Gastrocnemius medialis (tissue), 4 donors: Measurements from ENCODE around the gene ZDHHC21. TPM values are rescaled to one million over a fixed set of nuclear protein-coding genes. Genes with fewer than 3 reads are reported as not detected.

ENCODE experiments used
- ATAC-seq, 2 donors: fragments of 150-250 bp; one replicate each; pipeline ENCODE4 v1.9.1; 2016
- DNase-seq, 2 donors: peaks; one replicate each; pipeline ENCODE4 v3.0.0-alpha.2; 2019
- H3K27ac ChIP-seq, 4 donors: fragments of 200-600 bp; sonication (generic); 1 replicate in 1 of 4; 2 replicates in 3 of 4; pipeline ENCODE4 v1.5.1; 2016 to 2018; ENCODE audit warnings: mild to moderate bottlenecking in 2 of 4, moderate library complexity in 1 of 4
- H3K27me3 ChIP-seq, 3 donors: fragments of 200-600 bp; sonication (generic) in 2 of 3; 1 replicate in 1 of 3; 2 replicates in 2 of 3; pipeline versions ENCODE4 v1.5.1 to v1.6.0; 2016 to 2019; ENCODE audit warnings: mild to moderate bottlenecking in 1 of 3, moderate library complexity in 1 of 3
- H3K36me3 ChIP-seq, 2 donors: fragments of 200-600 bp; sonication (generic) in 1 of 2; one replicate each; pipeline ENCODE4 v1.5.1; 2017 to 2018
- H3K4me1 ChIP-seq, 2 donors: fragments of 200-600 bp; sonication (generic) in 1 of 2; one replicate each; pipeline ENCODE4 v1.5.1; 2016 to 2017; ENCODE audit warnings: mild to moderate bottlenecking in 2 of 2
- H3K4me3 ChIP-seq, 4 donors: fragments of 200-600 bp; sonication (generic) in 3 of 4; 1 replicate in 1 of 4; 2 replicates in 3 of 4; pipeline ENCODE4 v1.5.1; 2016 to 2019; ENCODE audit warnings: mild to moderate bottlenecking in 2 of 4
- H3K9me3 ChIP-seq, 3 donors: fragments of 200-600 bp; sonication (generic) in 2 of 3; 1 replicate in 1 of 3; 2 replicates in 2 of 3; pipeline ENCODE4 v1.5.1; 2016 to 2019
- POLR2A ChIP-seq, 2 donors: fragments of 450-650 bp; IDR thresholded peaks; one replicate each; pipeline ENCODE4 v1.6.1; 2017; ENCODE audit warnings: antibody characterized with exemption in 2 of 2, mild to moderate bottlenecking in 2 of 2, moderate library complexity in 2 of 2
- in situ Hi-C, 4 donors: fragments of 200-750 bp; cut with MboI; loops; one replicate each; pipeline versions ENCODE4 v1.15.0 to v1.8.0; 2017; ENCODE audit warnings: low sequenced_read_pairs in 4 of 4
- intact Hi-C: fragments of 100-400 bp; cut with DNase I; formaldehyde crosslinking; loops from one replicate; pipeline ENCODE4 v1.15.1; 2023; ENCODE audit warnings: low total_unique reads
- total RNA-seq, 4 donors: library from RNA; depleted of rRNA; stranded (reverse); fragments of >200 nt; gene quantifications; one replicate each; pipeline versions ENCODE4 v1.1.0 to v1.2.3, GENCODE V29; 2016
- TF ChIP-seq, protein P1 (sequence below), 5 experiments: fragments of 450-650 bp in 3 of 5; fragments of 200-600 bp in 2 of 5; sonication (generic) in 2 of 5; IDR thresholded peaks in 4 of 5; conservative IDR thresholded peaks in 1 of 5; 1 replicate in 4 of 5; 2 replicates in 1 of 5; pipeline ENCODE4 v1.5.1; 2016 to 2019; ENCODE audit warnings: antibody characterized with exemption in 5 of 5, mild to moderate bottlenecking in 3 of 5, moderate library complexity in 3 of 5

Gene ZDHHC21
- total RNA-seq, 4 donors from 2014 or later: 3.7 to 15.9 (median 6.1) TPM

GRCh38 chr9:14730461-14730898 is 37.2 kb upstream of the ZDHHC21 start:
- Histone ChIP-seq H3K4me1 (no peaks in the 10 kb centered on the region), H3K36me3 (no peaks in the 10 kb centered on the region), H3K9me3 (no peaks in the 10 kb centered on the region), H3K27ac (no peak overlapping the region), H3K27me3 (no peaks in the 10 kb centered on the region), H3K4me3 (no peak overlapping the region)
- DNase-seq (no peak), ATAC-seq (no peak)
- intact Hi-C loops: no loop called here
- in situ Hi-C loops: no loop called here
- TF ChIP-seq POLR2A (IDR thresholded peaks at IDR 0.05): no peak
- TF ChIP-seq, protein P1, sequence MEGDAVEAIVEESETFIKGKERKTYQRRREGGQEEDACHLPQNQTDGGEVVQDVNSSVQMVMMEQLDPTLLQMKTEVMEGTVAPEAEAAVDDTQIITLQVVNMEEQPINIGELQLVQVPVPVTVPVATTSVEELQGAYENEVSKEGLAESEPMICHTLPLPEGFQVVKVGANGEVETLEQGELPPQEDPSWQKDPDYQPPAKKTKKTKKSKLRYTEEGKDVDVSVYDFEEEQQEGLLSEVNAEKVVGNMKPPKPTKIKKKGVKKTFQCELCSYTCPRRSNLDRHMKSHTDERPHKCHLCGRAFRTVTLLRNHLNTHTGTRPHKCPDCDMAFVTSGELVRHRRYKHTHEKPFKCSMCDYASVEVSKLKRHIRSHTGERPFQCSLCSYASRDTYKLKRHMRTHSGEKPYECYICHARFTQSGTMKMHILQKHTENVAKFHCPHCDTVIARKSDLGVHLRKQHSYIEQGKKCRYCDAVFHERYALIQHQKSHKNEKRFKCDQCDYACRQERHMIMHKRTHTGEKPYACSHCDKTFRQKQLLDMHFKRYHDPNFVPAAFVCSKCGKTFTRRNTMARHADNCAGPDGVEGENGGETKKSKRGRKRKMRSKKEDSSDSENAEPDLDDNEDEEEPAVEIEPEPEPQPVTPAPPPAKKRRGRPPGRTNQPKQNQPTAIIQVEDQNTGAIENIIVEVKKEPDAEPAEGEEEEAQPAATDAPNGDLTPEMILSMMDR (IDR thresholded peaks at IDR 0.05 in 4 of 5, conservative IDR thresholded peaks at IDR 0.05 in 1 of 5): no peak

DNA sequence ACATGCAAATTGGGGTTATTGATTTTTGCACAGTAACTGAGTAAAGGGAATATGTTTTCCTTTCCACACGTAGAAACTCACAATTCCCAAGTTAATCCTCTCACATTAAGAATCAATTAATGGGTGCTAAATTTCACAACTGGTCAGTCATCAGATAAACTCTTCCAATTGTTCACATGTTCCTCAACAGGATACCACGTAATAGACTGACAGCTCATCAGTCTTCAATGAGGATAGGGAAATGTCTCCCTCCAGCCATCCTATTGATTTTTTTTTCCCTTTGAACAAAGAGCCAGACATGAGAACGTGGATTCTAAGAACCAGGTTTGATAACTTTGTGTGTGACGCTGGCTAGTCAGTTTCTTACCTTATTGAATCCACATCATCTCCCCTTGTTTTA is 30.1 kb upstream of the ZDHHC21 start:
- intact Hi-C loops (no loop called here), in situ Hi-C loops (no loop called here)
- ATAC-seq (no peak), DNase-seq (no peak)
- Histone ChIP-seq H3K4me1 (no peaks in the 10 kb centered on the region), H3K9me3 (no peaks in the 10 kb centered on the region), H3K27ac (no peak overlapping the region), H3K27me3 (no peaks in the 10 kb centered on the region), H3K36me3 (no peaks in the 10 kb centered on the region), H3K4me3 (no peak overlapping the region)
- TF ChIP-seq, protein P1 (IDR thresholded peaks at IDR 0.05 in 4 of 5, conservative IDR thresholded peaks at IDR 0.05 in 1 of 5): no peak
- TF ChIP-seq POLR2A (IDR thresholded peaks at IDR 0.05): no peak

DNA sequence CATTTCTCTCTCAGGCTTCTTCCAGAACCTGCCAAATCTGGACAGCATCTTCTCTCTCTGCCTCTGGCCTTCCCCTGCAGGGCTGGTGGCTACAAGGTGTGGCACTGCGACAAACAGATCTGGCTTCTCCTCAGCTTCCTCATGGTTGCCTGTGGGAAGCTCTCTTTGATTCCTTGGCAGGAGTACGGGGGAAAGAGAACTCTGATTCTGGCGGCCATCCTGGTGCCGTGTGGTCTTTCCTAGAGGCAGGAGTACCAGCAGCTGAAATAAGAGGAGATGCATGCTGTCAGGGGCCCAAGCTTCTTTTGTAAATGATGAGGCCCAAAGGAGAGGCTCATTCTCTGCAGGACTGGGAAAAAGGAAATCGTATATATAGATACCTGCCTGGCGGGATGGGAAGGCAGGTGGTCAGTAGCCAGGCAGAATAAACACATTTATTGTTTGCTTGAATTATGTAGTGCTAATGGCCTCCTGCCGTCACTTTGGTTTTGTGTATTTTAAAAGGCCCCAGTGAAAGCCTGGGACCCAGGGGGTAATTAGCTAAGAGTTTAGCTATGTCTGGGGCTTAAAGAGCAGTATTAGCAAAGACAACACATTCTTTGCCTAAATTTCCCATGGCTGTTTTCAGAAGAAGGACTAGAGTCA is 29.3 kb upstream of the ZDHHC21 start, which contains the start of gene CER1:
CER1 (minus strand) TSS at position 343 of the 645 bp plus-strand sequence; CDS start at position 282, 61 bp downstream.
- no peaks in the 10 kb centered on the region for H3K4me1 ChIP-seq
- in situ Hi-C loops: no loop called here
- ATAC-seq (no peak), DNase-seq (no peak)
- intact Hi-C loops: no loop called here
- H3K27me3 ChIP-seq: no peaks in the 10 kb centered on the region
- H3K9me3 ChIP-seq: no peaks in the 10 kb centered on the region
- H3K27ac ChIP-seq: no peak within 1 kb of the TSS
- no peak for TF ChIP-seq POLR2A (IDR thresholded peaks at IDR 0.05)
- TF ChIP-seq, protein P1 (IDR thresholded peaks at IDR 0.05 in 4 of 5, conservative IDR thresholded peaks at IDR 0.05 in 1 of 5): no peak
- no peak within 1 kb of the TSS for H3K4me3 ChIP-seq
- no peaks in the 10 kb centered on the region for H3K36me3 ChIP-seq

- Histone ChIP-seq H3K4me3 (no peak overlapping the region), H3K36me3 (no peaks in the 10 kb centered on the region), H3K4me1 (no peaks in the 10 kb centered on the region), H3K9me3 (no peaks in the 10 kb centered on the region), H3K27me3 (no peaks in the 10 kb centered on the region), H3K27ac (no peak overlapping the region)
- intact Hi-C loops (no loop called here), in situ Hi-C loops (no loop called here)
- DNase-seq: no peak
- ATAC-seq: no peak
- TF ChIP-seq, protein P1 (IDR thresholded peaks at IDR 0.05 in 4 of 5, conservative IDR thresholded peaks at IDR 0.05 in 1 of 5): no peak
- no peak for TF ChIP-seq POLR2A (IDR thresholded peaks at IDR 0.05)
Measured at GRCh38 chr9:14719231-14719923, 26.1 kb upstream of the ZDHHC21 start.
